AG10803 (cell line): ENCODE results near the gene PIP4K2A.
"Not testable (repeated sequence)": the region's sequence is repeated elsewhere in the genome, so short reads cannot be mapped to it uniquely, and the experiment has no call there.

Source experiments
- DNase-seq: peaks from one replicate; pipeline ENCODE4 v3.0.0; 2010; ENCODE audit warnings: low read depth
- H3K4me3 ChIP-seq: 2 replicates; pipeline ENCODE4 v1.5.1; 2011; ENCODE audit warnings: mild to moderate bottlenecking, low read length, control low read depth
- TF ChIP-seq, protein P1 (sequence below): conservative IDR thresholded peaks from 2 replicates; pipeline ENCODE4 v1.5.1; 2011; ENCODE audit warnings: mild to moderate bottlenecking, low read length, control low read depth, inconsistent platforms

PIP4K2A gene

GRCh38 chr10:22750131-22750530 lies 35.8 kb upstream of the PIP4K2A start:
- TF ChIP-seq, protein P1, sequence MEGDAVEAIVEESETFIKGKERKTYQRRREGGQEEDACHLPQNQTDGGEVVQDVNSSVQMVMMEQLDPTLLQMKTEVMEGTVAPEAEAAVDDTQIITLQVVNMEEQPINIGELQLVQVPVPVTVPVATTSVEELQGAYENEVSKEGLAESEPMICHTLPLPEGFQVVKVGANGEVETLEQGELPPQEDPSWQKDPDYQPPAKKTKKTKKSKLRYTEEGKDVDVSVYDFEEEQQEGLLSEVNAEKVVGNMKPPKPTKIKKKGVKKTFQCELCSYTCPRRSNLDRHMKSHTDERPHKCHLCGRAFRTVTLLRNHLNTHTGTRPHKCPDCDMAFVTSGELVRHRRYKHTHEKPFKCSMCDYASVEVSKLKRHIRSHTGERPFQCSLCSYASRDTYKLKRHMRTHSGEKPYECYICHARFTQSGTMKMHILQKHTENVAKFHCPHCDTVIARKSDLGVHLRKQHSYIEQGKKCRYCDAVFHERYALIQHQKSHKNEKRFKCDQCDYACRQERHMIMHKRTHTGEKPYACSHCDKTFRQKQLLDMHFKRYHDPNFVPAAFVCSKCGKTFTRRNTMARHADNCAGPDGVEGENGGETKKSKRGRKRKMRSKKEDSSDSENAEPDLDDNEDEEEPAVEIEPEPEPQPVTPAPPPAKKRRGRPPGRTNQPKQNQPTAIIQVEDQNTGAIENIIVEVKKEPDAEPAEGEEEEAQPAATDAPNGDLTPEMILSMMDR: no peak
- DNase-seq: no peak
- no peak overlapping the region for H3K4me3 ChIP-seq

- not testable (repeated sequence) for H3K4me3 ChIP-seq, DNase-seq
Measured at GRCh38 chr10:22744858-22745257, 30.5 kb upstream of the PIP4K2A start.

DNA sequence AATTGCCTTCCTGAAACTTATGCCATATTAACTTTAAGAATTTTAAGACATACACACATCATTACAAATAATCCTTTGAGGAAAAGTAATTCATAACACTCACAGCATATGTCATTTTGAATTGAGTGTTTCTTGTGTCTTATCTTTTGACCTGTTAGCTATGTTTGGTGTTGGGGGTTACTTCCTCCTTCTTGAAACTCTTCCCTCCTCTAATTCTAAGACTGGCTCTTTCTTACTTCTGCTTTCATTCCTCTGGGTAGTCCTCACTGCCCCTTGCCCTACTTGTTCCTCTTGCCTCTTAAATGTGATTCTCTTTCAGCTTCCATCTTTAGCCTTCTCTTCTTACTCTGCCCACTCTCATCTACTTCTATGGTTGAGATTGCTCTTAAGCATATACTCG lies 28.3 kb upstream of the PIP4K2A start:
- no peak overlapping the region for H3K4me3 ChIP-seq
- no peak for DNase-seq
- TF ChIP-seq, protein P1: no peak

- H3K4me3 ChIP-seq, DNase-seq: not testable (repeated sequence)
Measured at GRCh38 chr10:22741631-22742030, 27.3 kb upstream of the PIP4K2A start.

GRCh38 chr10:22740180-22740579 lies 25.8 kb upstream of the PIP4K2A start:
- no peak for DNase-seq
- H3K4me3 ChIP-seq: no peak overlapping the region
- TF ChIP-seq, protein P1: no peak

GRCh38 chr10:22737587-22737986 lies 23.2 kb upstream of the PIP4K2A start:
- peak; percentile 50 for DNase-seq
- TF ChIP-seq, protein P1: no peak
- H3K4me3 ChIP-seq: no peak overlapping the region

GRCh38 chr10:22736134-22736533 lies 21.8 kb upstream of the PIP4K2A start:
- H3K4me3 ChIP-seq: no peak overlapping the region
- no peak for DNase-seq
- TF ChIP-seq, protein P1: no peak

DNA sequence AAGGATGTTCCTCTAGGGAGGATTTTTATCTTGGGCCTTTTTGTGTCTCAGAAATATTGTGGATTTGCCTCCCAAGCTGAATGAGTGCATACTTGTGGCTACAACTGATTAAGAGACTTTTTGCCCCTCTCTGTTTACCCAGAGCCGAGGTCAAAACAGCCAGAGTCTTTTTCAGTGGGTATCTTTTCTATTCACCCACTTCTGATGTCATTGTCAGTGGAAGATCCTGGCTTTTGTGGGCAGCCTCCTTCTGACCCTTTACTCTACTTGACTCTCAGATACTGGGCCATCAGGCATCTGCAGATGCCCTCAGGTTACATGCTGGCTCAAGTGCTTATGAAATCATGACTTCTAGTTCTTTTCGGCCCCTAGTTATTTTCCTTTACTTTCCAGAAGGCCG lies 19.6 kb upstream of the PIP4K2A start:
- TF ChIP-seq, protein P1: no peak
- no peak overlapping the region for H3K4me3 ChIP-seq
- no peak for DNase-seq
